ENCODE measurements around the gene FLYWCH2.

Gene FLYWCH2, protein sequence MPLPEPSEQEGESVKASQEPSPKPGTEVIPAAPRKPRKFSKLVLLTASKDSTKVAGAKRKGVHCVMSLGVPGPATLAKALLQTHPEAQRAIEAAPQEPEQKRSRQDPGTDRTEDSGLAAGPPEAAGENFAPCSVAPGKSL

DNA sequence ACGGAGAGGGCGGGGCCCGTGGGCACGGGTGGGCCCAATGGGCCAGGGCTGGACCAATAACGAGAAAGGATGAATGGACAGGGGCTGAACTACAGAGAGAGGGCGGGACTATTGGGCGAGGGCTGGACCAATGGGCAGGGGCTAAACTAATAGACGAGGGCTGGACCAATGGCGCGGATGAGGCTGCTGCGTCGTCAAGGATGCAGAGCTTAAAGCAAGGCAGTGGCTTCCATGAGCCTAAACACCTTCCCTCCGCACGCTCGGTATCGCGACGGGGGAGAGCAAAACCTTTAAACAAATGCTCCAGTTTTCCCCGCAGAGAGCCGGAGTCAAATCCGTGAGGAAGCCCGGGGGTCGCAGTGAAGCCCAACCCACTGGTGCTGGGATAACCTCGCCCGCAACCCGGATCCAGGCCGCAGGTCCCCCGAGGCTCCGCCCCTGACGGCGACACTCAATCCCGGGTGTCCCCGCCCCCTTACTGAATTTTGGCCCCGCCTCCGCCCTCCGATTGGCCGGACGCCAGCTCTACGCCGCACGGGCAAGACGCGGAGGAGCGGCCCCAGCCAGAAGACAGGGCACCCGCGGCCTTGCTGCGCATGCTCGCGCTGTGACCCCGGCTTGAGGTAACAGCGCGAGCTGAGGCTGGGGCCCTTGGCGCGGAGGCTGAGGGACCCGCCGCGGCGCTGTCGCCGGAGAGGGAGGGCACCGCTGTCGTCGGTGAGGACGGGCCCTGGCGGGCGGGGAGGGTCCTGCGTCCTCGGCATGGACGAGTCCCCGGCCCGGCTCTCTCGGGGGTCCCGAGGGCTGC is at the start of gene FLYWCH2:
TSS of gene FLYWCH2 (plus strand) at position 566 of the 808 bp plus-strand sequence. CDS start 13,235 bp downstream, outside the sequence.
- peak; percentile 68 for DNase-seq

DNA sequence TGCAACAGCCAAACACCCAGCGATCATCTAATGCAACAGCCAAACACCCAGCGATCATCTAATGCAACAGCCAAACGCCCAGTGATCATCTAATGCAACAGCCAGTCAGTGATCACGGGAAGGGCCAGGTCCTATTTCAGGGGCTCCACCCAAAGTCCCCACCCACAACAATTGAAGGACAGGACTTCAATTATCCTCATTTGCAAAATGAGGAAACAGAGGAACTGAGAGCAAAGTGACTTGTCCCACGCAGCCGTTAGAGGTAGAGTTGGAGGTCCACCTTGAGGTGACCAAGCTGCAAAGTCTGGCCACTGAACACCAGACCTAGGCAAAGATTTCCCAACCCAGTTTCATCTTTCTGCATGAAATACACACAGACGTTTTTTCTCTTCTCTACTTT is 49.2 kb upstream of the FLYWCH2 start:
- DNase-seq = no peak

DNA sequence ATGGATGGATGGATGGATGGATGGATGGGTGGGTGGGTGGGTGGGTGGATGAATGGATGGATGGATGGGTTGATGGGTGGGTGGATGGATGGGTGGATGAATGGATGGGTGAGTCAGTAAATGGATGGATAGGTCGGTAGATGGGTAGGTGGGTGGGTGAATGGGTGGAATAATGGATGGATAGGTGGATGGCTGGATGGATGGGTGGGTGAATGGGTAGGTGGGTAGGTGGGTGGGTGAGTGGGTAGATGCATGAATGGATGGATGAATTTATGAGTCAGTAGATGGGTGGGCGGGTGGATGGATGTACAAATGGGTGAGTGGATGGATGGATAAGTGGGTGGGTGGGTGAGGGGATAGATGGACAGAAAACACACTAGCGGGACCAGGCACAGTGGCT is 48.0 kb upstream of the FLYWCH2 start:
- no peak for DNase-seq

DNA sequence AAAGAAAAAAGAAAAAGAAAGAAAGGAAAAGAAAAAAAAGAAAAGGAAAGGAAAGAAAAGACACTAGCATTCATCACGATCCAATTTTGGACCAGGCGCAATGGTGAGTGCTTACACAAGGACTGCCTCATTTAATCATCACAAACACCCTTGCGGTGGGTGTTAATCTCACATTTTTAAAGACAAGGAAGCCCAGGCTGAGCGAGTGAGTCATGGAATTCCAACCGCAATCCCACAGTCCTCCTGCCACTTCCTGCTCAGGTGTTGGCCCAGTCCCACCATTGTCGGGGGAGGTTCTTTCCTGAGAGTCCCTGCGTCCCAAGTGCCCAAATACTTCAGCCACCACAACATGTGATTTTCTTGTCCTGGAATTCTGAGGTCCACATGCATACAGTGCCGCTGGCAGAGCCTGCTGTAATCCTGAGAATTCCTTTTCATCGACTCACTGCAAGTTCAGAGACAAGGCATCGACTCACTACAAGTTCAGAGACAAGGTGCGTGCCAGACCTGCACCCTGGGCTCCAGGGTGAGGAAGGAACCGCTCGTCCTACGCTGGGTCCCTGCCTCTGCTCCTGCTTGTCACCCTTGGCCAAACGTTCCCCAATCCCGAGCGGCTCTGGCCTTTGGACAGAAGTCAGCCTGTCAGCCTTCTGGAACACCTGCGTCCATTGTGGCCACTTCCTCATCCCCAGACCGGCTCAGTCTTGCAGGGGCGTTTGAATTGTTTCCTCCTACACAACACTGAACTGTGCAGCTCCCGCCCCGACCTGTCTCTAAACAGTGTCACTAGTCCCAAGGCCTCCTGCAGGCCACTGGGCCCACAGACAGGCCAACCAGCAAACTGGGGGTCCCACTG is 47.1 kb upstream of the FLYWCH2 start:
- no peak for DNase-seq

DNA sequence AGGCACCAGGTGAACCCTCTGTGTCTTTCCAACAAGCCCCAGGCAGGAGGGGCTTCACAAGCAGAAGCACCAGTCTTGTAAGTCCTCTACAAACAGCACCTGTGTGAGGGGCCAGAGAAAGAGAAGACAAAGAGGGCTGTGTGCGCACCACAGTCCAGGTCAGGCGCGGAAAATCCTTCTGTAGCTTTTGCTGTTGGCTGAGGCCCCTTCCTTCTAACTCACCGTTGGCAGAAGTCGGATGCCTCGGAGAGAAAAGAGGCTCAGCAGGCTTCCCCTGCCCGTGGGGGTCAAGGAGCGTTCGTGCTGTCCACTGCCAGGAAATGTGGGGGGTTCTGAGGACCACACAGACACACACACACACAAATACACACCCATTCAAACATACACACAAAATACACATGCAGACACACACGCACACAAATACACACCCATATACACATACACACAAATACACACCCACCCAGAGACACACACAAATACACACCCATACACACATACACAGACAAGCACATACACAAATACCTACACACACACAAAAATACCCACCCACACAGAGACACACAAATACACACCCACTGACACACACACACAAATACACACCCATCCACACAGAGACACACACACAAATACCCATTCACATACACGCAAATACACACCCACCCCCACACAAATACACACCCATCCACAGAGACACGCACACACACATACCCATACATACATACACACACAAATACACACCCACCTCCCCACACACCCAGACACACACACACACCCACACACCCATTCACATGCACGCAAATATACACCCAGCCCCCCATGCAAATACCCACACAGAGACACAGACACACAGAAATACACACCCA is 46.1 kb upstream of the FLYWCH2 start:
- DNase-seq = no peak

DNA sequence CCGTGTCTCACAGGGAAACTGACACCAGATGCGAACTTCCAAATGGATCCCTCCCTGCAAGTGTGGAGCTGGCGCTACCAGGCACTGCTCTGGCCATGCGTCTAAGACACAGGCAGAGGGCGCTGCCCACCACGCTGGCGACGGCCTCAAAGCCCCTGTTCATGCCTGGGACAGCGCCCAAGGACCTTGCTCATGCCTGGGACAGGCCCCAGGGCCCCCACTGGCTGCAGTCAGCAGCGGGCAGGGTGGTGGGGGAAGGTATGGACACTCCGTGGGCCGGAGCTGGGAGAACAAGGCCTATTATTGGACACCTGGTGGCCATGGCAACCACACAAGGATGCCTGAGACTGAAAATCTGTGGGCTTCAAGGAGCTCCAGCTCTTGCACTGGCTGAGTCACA is 44.1 kb upstream of the FLYWCH2 start:
- no peak for DNase-seq

DNA sequence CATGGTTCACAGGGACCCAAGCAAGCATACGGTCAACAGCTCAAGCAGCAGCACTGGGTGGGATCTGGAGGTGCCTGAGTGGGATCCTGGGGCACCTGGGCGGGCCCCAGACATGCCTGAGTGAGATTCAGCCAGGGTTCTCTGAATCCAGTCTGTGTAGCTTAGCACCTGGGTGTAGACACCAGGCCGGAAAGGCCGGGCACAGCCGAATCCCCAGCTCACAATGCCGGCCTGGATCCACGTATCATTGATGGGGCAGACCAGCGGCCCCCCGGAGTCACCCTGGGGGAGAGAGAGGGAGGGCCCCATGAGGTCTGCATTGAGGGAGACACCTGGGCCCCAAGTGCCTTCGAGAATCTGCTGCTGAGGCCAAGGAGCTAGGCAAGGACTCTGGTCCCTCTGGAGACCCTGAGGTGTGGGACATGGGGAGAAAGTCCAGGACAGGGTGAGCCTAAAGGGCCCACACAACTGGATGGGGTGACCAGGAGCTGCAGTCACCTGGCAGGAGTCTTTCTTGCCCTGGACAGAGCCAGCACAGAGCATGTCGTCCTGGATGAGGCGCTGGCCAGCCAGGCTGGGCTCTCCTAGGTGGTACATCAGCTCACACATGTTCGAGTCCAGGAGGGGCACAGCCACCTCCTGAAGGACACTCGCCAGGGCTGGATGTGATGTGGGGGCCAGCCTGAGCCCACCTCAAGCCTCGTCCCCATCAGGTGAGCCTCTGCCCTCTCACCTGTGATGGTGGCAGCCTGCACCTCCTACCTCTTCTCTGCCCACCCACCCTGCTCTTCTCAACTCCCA is 43.2 kb upstream of the FLYWCH2 start:
- DNase-seq = no peak

DNA sequence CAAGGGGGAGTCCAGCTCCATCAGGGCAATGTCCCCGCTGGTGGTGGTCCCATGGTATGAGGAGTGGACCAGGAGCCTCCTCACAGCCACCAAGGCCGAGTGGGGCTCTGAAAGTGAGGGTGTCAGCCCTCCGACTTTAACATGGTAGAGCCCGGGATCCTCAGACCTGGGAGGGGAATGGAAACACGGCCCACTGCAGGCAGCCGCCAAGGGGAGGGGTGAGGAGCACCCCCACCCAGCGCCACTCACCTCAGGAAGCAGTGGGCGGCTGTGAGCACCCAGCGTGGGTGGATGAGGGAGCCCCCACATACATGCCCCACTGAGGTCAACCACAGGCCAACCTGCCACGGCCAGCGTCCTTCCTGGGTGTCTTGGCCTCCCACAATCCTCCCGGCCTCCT is 42.1 kb upstream of the FLYWCH2 start:
- DNase-seq = no peak

DNA sequence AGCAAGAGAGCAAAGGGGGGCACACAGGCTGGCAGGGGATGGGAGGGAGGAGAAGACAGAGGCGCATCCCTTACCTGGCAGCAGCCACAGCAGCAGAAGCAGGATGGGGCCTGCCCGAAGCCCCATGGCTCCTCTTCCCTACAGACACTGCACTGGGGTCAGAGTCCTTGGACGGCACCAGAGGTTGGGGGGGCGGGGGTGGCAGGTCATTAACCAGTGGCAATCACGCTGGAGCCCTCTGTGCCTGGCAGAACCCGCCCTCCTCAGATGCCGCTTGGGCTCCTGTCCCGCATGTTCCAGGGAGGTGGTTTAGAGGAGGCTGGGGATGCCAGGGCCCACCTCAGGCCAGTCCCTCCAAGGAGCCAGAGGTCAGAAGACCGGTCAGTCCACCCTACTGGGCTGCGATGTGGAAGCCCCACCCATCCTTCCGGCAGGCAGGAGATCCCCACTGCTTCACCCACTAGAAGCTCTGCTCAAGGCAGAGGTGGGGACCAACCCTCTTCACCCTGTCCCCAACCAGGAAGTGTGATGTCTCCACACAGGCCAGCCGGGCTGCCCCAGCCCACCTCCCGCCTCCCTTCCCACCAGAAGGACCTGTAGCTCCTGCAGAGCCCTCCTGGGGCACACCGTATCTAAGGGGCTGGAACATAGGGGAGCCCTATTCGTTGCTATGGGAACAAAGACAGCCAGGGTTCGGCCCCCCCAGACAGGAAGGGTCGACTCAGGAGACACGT is 41.2 kb upstream of the FLYWCH2 start:
- DNase-seq = no peak

DNA sequence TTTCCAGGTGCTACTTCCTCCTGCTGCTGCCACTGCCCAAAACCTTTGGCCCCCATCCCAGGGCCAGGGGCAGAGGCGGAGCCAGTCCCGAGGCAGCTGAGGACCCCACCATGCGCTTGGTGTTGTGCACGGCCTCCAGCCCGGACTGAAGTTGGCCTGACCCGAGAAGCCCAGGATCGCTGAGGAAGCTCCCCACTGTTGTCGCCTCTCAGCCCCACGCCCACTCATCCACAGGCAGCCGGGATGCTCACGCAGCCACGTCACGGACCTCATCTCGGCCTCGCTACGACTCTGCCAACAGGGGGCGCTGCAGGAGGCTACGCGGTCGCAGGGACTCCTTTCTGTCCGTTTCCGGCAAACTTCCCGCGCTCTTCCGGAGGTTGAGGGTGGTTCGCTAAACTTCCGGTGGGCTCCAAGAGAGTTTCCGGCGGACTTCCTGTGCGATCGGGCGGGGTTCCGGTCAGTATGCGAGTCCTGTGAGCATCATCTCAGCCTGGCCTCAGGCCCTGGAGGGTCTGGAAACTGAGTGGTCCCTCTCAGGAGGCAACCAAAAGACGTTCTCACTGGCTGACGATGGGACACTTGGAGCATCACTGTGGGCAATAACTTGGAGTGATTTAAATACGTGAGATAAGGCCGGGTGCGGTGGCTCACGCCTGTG is 40.5 kb upstream of the FLYWCH2 start:
- no peak for DNase-seq

DNA sequence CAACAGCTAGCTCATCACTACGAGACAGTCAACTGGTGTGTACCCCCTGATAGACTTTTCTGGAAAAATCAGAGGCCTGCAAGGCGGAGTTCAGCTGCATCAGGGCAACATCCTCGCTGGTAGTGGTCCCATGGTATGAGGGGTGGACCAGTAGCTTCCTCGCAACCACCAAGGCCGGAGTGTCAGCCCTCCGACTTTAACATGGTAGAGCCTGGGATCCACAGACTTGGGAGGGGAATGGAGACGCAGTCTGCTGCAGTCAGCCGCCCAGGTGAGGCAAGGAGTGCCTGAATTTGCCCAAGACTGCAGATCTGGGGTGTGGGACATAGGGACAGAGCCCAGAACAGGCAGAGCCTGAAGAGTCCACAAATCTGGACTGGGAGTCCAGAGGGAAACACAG is 39.5 kb upstream of the FLYWCH2 start:
- no peak for DNase-seq

DNA sequence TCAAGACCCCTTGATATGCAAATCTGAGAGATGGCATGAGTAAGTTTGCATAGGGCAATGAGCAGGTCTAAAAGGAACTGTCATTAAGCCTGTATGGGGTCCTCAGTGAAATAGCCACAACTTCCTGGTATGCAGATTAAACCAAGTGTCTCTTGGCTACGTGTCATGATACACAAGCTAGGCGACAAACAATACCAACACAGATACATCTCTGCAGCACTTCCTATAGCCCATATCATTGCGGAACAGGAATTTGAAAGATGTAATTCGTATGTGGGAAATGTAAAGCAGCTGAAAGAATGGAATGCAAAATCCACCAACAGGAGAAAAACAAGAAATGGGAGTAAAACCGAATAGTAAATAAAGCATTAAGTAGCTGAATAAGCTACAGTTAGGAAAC is 37.9 kb upstream of the FLYWCH2 start:
- no peak for DNase-seq

DNA sequence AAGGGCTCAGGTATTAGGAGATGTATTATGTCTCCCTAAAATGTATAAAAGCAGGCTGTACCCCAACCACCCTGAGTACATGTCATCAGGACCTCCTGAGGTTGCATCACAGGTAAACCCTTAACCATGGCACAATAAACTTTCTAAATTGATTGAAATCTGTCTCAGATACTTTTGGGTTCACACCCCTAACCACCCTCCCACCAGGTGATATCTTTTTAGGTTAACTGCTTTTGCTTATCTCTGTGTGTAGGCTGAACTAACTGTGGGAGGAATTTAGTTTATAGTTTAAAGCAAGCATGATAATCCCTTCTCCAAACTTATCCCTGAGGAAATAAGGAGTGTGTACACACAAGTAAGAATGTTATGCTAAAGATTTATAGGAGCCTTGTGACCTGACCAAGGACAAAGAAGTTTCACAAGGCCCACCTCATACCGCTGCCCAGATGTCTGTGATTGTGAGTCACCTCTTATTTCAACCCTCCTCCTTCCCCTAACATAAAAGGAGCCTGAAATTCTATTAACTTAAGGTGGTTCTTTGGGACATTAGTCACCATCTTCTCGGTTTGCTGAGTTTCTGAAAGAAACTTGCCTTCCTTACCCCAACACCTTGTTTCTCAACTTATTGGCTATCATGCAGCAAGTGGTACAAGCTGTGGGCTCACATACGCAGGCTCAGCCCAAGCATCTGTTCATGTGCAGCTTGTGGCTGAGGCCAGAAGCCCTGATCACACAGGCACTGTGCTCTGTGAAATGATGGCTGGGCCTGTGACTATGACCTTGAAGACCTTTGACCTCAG is 36.3 kb upstream of the FLYWCH2 start:
- no peak for DNase-seq

DNA sequence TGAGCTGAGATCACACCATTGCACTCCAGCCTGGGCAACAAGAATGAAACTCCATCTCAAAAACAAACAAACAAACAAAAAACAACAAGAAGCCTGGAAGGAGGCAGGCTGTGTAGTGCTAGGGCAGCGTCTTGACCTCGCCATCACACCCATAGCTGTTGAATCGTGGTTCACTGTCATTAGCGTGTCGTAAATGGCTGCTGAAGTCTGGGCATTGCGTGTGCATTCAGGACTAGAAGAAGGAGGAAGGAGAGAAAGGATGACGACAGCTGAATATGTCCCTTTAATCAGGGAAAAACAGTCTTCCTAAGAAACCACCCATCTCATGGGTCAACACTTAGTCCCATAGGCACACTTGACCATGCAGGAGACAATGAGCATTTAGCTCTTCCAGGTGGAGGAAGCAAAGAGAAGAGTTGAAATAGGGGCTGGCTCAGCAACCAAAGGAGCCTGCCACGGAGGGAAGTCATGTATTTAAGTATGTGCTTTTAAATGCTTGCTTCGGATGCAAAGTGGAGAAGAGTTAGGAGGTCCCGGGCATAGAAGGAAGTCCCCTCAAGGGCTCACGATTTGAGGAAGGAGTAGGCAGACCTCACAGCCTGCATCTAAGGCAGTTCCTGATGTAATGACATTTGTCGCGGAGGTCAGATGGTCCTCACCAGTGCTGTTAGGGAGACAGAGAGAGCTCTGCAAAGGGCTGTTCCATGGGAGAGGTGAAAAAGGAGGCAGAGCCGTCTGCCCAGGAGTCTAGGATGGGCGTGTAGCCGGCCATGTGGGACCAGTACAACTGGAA is 33.9 kb upstream of the FLYWCH2 start:
- DNase-seq = no peak

DNA sequence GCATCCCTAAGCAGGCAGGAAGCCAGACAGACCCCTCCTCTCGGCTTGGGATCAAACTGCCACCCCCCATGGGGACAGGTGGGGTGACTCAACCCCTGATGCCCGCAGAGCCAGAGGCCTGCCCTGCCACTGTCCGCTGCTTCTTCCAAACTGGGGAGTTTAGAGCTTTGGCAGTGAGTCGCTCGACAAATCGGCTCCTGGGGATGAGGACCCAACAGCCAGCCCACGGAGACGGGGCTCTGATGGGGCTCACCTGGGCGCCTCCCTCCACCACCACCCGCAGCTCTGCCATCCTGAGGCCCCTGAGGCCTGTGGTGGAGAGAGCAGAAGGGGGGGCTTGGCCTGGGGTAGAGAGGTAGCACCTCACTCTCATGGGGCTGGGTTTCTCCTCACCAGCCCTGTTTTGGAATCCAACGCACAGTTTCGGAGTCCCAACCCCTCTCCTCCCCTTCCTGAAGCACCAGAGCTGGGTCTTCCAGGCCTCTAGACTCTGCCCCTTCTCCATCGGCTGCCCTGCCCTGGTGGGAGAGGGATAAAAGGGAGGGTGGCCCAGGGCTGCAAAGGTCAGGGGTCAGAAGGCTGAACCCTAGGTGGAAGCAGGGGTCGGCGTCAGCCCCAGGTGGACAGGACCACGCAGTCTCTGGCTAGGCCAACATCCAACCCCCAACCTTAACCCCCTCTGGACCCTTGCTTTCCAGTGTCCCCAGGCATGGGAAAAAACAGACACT is 30.8 kb upstream of the FLYWCH2 start:
- no peak for DNase-seq

DNA sequence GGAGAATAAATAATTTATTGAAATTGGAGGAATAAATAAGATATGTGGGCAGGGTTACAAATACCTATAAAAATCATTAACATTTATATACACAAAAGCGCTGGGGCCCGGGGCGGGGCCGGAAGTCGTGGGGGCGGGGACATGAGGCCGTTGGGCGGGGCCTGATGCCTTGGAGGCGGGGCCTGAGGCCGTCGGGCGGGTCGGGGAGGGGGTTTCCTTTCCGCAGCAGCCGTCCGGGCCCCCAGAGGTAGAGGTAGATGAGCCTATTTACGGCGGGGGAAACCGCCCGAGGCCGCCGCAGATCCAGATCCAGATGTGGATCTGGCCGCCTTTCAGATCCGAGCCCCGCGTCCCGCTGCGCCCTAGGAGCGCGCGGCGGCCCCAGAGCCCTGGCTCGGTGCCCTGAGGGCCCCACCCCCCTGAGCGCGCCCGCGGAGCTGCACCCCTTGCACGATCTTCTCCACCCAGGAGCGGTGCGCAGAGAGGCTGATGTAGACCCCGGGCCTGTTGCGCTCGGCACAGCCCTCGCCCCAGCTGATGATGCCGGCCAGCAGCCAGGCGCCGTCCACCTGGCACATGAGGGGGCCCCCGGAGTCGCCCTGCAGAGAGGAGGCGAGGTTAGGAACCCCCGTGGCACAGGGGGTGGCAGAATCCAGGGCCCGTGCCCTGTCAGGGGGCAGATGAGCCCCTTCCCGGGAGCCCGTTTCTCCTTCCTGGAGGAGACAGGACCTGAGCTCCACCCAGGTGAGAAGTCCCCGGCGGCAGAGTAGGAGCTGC is 30.1 kb upstream of the FLYWCH2 start:
- DNase-seq = no peak

DNA sequence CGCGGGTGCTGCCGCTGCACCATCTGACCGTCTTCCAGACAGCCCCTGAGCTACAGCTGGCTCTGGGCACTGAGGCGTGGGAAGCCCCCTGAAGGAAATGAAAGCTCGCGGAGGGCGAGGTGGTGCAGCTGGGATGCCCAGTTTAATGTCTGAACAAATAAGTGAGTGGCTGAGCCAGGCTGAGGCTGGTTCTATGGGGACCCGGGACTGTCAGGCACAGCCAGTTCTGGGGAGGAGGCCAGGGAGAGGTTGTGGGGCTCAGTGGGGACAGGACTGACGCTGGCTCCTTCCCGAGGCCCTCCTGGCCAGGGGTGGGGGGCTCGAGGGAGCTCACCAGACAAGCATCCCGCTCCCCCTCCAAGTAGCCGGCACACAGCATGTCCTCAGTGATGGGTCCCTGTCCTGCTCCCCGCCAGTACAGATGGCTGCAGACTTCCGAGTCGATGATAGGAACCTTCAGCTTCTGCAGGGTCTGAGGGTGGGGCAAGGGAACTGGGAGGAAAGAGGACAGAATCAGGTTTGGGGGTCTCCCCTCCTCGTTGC is 29.4 kb upstream of the FLYWCH2 start:
- no peak for DNase-seq

All from NCI-H1048 (cell line).